GM19351 (cell line): Measurements from ENCODE around the gene FBXW8.

Experiments used
- ATAC-seq: cut with Tn5 transposase; IDR thresholded peaks from one replicate; pipeline ENCODE4 v1.9.1; 2021; ENCODE audit warnings: mild to moderate bottlenecking, moderate library complexity; ENCODE audit not compliant: unreplicated experiment

FBXW8 gene, protein sequence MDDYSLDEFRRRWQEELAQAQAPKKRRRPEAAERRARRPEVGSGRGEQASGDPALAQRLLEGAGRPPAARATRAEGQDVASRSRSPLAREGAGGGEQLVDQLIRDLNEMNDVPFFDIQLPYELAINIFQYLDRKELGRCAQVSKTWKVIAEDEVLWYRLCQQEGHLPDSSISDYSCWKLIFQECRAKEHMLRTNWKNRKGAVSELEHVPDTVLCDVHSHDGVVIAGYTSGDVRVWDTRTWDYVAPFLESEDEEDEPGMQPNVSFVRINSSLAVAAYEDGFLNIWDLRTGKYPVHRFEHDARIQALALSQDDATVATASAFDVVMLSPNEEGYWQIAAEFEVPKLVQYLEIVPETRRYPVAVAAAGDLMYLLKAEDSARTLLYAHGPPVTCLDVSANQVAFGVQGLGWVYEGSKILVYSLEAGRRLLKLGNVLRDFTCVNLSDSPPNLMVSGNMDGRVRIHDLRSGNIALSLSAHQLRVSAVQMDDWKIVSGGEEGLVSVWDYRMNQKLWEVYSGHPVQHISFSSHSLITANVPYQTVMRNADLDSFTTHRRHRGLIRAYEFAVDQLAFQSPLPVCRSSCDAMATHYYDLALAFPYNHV

DNA sequence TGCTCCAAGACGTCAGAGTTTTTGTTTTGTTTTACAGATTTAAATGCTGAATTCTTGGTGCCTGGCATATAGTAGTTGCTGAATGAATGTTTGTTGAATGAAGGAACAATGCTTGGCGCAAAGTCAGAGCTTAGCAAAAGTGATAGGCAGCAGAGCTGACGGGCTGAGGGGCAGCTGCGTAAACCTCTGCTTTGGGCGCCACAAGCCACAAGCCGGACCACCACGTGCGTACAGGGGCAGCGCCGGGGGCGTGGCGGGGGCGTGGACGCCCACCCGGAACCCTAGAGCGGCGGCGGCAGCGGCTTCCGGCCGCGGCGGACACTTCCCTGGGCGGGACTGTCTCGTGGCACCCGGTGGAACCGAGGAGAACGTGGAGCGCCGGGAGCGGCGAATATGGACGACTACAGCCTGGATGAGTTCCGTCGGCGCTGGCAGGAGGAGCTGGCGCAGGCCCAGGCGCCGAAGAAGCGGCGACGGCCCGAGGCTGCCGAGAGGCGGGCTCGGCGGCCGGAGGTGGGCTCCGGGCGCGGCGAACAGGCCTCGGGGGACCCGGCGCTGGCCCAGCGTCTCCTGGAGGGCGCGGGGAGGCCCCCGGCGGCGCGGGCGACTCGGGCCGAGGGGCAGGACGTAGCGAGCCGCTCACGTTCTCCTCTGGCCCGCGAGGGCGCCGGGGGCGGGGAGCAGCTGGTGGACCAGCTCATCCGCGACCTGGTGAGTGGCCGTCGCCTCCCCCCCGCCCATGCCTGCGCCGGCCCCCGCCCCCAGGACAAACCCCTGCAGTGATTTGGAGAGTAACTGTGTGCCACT lies at the start of gene FBXW8:
Gene FBXW8, plus strand, starts transcription at position 306 of the 807 bp plus-strand sequence. Its CDS starts 88 bp downstream, at position 394.
- peak; percentile 92 for ATAC-seq

DNA sequence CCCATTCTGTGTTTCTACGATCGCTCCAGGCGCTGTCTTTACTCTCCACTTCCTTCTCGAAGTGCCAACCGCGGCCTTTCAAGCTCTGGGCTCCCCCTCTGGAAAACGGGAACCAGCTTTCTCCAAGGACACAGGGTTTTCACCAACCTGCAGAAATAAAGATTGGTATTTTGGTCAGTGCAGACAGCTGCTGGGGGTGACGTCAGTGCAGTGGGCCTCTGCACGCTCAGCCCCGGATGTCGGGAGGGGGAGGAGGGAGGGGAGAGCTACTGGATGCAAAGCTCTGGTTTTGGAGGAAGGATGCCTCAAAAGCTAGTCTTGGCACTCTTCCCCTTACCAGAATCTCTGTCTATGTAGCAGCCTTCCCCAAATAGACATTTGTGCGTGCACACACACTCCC lies 49.4 kb upstream of the FBXW8 start:
- peak; percentile 85 for ATAC-seq

DNA sequence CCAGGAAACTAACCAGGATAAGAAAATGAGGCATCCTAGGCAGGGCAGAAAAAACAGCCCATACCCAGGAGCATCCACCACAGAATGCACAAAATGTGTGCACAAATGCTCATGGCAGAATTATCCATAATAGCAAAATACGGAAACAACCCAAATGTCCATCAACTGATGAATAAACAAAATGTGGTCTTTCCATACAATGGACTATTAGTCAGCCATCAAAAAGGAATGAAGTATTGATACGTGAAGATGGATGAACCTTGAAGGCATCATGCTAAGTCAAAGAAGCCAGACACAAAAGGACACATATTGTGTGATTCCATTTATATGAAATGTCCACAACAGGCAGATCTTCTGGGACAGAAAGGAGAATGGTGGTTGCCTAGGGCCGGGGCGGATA lies 48.6 kb upstream of the FBXW8 start:
- no peak for ATAC-seq

DNA sequence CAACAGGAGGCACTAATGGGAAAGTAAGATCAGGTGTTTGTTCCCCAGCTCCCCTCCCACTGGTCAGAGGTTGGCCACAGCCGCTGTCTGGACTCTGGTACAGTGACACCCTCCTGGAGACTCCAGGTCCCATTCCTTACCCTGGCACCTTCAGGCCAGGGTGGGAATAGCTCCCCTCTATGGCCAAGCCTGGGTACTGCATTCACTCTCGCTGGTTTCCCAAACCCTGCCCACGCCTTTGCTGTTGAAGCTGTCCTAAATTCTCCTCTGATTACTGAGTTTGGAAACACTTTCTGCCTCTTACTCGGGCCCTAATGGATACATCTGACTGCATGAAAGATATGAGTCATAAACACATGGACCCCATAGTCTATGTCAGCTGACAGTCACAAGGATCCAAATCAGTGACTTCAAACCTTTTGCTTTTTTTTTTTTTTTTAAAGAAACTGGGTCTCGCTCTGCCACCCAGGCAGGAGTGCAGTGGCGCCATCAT lies 47.4 kb upstream of the FBXW8 start:
- ATAC-seq: no peak

DNA sequence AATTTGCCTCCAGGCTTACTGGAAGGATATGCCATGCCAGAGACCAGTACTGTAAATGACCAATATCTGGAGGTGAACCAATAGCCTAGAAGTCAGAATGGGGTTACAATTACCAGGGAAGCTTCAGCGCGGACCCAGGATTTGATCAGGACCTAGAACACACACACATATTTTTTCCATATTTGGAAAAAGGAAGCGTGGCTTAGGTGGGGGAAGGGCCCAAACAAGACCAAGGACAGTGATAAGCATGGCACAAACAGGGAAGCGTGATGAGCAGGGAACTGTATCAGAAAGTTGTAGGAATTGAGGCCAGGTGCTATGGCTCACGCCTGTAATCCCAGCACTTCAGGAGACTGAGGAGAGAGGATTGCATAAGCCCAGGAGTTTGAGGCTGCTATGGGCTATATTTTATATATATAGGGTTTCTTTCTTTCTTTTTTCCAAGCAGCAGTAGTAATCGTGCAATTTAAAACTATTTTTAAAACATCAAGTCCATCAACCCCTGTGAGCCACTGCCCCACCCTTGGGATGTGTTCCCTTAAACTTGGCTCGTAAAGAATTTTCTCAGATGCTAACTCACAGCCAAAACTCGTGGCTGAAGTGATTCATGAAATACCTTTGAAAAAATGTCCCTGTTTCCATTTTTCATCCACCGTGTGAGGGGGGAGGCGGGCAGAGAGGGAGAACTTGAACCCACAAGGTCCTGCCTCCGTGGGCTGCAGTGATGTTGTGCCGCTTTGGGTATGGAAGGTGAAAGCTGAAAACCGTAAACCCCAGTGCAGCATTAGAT lies 46.2 kb upstream of the FBXW8 start:
- no peak for ATAC-seq

DNA sequence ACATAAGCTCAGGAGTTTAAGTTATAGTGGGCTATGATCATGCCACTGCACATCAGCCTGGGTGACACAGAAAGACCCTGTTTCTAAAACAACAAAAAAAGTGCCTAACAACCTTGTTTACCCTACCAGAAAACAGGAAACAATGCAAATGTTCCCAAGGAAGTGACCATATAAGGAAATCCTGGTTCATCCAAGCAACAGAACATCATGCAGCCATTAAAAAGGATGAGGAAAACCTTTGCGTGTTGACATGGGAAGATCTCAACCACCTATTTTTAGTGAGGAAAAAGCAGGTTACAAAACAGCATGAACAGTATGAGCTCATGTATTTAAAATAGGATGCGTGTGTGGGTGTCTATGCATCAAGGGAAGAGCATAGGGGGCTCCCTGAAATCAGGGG lies 43.2 kb upstream of the FBXW8 start:
- ATAC-seq: no peak

DNA sequence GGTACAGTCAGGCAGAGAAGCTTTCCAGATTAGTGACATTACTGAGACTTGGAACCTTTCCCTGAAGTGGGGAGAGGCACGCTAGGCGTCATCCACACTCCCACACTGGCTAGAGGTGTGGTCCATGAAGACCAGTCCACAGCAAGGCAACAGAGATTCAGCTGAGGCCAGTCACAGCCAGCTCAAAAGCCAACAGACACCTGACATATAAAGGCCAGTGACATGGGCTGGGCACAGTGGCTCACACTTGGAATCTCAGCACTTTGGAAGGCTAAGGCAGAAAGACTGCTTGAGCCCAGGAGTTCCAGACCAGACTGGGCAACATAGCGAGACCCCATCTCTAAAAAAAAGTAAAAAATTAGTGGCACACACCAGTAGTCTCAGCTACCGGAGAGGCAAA lies 40.4 kb upstream of the FBXW8 start:
- ATAC-seq: no peak

DNA sequence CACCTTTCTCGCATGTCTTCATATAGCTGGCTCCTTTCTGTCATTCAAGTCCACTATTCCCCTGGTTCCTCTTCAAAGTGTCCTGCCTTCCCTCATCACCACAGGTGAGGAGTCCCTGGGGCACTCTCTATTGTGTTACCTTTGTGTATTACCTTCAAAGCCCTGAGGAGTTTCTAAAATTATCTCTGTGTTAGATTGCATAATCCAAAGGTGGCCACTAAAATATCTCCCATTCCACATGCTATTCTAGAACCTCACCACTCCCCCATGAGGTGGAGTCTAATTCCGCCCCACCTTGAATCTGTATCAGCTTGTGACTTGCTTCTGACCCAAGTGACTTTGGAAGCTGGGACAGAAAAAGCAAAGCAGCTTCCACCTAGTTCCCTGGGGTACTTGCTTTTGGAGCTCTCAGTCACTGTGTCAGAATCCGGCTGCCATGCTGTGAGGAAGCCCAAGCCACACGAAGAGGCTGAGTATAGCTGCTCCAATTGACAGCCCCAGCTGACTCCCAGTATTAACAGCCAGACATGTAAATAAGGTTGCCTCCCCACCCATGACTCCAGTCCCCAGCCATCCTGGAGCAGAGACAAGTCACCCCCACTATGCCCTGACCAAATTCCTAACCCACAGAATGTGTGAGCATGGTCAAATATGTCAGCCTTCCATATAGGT lies 36.3 kb upstream of the FBXW8 start:
- ATAC-seq: no peak

DNA sequence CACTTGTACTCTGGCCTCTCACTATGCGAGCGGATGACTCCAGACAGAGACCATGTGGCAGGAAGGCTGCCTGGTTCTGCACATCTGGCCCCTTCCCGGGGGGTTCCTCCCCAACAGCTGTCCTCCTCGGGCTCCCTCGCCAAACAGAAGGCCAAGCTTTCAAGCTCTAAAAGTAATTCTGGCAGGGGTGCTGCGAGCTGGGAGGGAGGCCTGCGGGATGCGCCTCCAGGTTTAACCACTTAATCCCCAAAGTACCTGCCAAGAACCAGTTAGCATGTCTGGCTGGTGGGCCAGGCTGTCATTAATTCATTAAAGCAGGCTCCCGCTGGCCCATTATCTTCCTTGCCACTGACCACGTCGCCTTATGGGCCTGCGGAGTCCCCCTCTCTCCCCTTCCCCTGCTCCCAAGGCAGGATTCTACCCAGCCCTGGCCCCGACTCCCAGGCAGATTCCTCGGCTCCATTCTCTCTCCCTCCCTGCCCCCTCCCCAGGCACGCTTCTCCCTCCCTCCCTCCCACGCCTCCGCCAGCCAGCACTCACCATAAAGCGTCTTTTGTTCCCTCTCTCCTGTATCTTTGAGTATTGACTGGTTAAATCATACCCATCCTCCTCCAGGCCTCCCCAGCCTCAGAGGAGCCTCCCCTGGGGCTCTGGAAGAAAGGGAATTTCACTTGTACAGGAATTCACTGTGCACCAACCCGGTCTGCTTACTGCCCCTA lies 34.4 kb upstream of the FBXW8 start:
- no peak for ATAC-seq

DNA sequence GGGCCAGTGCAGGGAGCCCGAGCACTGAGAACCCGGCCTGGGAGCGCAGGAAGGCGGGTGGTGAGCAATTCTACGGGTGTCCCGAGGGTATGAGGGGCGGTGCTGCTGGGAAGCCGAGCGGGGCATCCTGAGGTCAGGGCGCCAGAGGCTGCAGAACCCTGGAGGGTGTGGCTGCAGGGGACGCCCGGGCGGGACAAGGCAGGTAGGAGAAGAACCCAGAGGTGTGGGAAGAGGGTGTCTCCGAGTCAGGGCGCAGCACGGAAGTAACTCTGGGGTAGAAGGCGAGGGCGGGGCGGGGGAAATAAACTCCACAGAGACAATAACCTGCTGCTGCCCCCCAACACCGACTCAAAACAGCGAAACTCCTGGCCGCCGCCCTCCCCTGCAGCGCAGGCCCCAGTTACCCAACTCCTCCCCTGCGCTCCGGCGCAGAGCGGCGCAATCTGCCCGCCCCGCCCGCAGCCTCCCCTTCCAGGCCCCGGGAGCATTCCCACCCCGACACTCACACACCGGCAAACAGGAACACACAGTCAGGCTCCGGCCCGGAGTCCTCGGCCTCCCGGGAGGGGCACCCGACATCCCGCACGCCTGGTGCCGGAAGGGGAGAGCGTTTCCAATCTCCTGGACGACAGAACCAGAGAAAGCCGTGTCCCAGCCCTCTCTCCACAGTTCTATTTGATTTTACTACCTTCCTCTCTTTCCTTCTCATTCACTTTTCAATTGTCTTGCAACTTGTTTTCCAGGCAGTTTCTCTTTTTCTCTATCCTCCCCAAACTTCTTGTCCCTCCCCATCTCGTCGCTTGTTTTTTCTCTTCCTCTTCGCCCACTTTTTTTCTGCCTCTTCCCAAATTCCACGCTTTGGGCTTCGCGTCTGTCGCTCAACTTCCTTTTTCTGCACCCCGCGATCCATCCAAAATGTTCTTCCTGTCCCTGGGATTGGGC lies 31.9 kb upstream of the FBXW8 start:
- no peak for ATAC-seq

DNA sequence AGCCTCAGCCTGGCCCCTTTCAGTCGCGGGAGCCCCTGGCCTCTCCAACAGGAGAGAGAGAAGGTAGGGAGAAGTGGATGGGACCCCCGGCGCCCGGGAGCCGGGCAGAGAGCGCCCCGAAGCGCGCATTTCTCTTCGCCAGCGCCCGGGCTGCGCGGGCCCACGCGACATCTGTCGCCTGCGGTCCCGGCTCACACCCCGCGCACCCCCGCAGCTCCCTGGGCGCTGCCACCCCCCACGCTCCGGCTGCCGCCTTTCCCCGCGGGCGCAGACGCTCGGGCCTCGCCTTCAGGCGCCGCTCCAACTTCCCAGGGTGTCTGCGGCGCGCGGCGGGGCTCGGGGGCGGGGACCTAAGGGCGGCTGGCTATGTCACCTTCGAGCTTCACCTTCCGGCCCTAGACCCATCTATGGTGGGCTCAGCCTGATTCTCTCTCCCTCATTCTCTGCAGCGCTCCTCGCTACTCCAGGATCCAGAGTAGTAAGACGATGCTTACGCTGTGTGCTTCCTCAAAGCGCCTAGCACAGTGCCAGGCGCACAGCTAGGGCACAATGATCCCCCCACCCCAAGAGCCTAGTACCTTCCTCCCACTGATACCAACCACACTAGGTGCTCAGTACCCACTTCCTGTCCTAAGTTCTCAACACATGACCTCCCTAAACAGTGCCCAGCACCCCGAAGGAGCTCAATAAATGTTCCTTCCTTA lies 31.1 kb upstream of the FBXW8 start:
- no peak for ATAC-seq

DNA sequence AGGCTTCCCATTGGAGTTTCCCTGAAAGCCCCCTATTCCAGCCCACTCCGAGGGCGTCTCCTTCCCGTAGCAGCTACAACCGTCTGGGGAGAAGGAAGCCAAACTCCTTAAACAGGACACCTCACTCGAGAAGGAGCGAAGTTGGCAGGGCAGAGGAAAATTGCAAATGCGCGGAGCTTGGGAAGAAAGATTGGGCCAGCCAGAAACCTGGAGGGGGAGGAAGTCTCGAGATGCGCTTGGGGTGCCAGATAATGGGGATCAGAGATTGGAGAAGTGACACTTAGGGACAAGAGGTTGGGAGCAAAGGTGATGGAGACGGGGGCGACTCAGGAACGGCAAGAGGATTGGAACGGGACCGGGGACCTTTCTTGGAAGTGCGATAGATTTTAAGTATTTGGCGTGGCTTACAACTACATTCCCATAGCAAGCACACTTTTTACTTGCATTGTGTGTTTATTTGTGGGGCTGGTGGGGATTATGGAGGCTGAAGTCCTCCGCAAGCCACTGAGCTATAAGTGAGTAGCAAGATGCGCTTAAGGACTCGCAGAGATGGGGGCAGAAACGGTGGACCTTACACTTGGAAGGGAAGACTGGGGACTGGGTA lies 30.4 kb upstream of the FBXW8 start:
- ATAC-seq: no peak

DNA sequence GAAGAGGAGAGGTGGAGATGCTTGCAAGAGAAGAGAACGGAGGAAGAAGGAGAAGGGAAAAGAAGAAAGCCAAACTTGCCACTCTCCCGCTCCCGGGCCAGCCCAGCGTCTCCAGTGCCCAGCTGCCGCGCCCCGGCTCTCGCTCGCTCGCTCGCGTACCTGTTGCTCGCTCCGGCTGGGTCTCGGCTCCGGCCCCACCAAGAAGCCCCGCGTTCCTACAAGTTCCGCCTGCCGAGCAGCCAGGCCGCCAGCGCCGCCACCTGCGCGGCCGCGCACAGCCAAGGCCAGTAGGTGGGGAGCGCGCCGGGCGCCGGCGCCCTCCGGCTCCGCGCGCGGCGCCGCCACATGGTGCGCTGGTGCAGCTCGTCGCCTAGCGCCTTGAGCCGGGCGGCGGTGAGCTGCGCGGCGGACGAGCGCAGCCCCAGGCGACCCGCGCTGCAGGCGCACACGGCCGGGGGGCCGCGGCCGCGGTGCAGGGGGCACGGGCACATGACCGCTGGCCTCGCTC lies 29.9 kb upstream of the FBXW8 start:
- ATAC-seq: peak; percentile 84

DNA sequence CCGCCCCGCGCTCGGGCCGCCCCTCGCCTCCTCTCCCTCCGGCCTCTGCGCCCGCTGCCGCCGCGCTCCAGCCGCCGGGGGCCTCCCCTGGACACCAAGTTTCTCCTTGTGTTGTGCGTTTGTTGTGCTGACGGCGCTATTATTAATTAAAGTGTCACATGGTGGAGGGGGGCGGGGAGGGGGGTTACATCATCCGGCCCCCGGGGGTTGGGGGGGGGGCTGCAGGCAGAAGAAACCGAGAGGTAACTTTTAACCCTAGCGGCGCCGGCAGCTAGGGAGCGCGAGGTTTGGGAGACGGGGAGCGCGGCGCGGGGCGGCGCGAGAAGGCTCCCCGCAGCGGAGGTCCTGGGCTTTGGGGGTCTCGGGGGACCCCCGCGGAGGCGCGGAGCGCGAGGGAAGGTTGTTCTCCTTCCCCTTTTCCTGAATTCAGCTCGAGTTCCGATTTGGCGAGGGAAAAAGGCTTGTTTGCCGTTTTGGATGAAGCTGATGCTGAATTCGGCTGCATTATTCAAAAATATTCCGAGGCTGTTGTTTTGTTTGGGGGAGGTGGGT lies 29.3 kb upstream of the FBXW8 start, which contains the start of gene HRK:
Gene HRK, minus strand, starts transcription at position 117 of the 552 bp plus-strand sequence. CDS start 134 bp downstream, outside the sequence.
- ATAC-seq: peak; percentile 13

DNA sequence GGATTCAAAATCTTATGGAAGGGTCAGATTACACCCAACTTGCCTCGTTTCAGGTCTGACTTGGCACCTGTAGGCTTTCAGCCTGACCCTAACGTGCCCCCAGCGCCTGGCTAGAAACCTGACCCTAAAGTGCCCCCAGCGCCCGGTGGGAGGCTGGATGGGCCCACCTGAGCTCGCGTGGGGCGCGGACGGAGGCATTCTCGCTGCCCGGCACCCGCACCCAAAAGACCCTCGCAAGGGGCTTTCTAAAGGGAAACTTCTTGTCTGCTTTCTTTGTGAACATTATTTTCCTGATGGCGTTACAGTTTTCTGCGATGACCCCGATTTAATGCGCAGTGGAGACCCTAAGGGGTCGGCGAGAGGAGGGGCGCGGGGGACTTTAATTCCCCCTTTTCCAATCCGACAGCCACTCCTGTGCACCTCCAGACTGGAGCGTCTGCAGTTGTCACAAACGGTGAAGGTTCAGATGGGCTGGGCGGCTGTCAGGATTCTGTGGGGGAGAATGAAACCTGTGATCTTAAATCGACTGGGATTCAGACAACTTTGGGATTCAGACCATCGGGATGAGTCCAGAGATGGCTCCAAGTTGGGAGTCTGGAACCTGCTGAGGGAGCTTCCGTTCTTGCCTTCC lies 28.8 kb upstream of the FBXW8 start:
- no peak for ATAC-seq

DNA sequence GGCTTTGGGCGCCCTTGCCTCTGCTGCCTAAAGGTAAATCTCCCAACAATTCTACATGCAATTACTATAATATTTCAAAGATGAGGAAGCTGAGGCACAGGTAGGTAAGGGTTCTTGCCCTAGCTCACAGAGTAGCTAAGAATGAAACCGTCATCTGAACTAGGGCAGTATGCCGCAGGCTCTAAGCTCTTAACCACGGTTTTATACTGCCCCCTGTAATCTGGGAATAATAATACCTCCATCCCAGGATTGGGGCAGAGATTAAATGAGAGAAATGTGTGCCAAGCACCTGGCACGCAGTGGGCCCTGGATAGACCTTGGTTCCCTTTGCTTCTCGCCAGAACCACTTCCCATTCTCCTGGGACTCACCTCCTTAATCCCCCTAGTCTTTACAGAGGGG lies 28.0 kb upstream of the FBXW8 start:
- no peak for ATAC-seq
